ENCODE results near the gene SMIM34. TPM values are rescaled to one million over a fixed set of nuclear protein-coding genes. Genes with fewer than 3 reads are reported as not detected.
"Not testable (repeated sequence)": the region's sequence is repeated elsewhere in the genome, so short reads cannot be mapped to it uniquely, and the experiment has no call there.

SMIM34 gene
- total RNA-seq: not detected
- 0.05 TPM for polyA plus RNA-seq
- long read RNA-seq, donor 1: 0 reads
- long read RNA-seq, donor 2: 0 reads
- long read RNA-seq, donor 3: 0 reads
- long read RNA-seq, donor 4: 0 reads
- long read RNA-seq, donor 5: 0 reads
- long read RNA-seq, donor 6: 0 reads
- long read RNA-seq, donor 7: 0 reads
- long read RNA-seq, donor 8: 0 reads
- long read RNA-seq, donor 9: 0 reads
- long read RNA-seq, donor 10: 0 reads

GRCh38 chr21:34423805-34424204 is at the start of gene SMIM34:
TSS of gene SMIM34 (minus strand) at chr21:34423951. CDS start at chr21:34423839, 112 bp downstream.
- DNase-seq (ENCODE audit: low read depth in 6 of 9, low spot score in 9 of 9): not testable (repeated sequence)

GRCh38 chr21:34467333-34467732 is 43.6 kb upstream of the SMIM34 start:
- no CpG with 5 or more reads among the region's 3 CpGs for WGBS
- not testable (repeated sequence) for H3K9me3 ChIP-seq (ENCODE audit: control insufficient read depth in 2 of 2, insufficient read depth in 1 of 2, low read length in 1 of 2); H3K27ac ChIP-seq (ENCODE audit: low read depth in 1 of 2, low read length in 1 of 2); H3K4me1 ChIP-seq (ENCODE audit: control insufficient read depth in 2 of 2, insufficient read depth in 2 of 2, low read length in 2 of 2); H3K4me3 ChIP-seq (ENCODE audit: low read length in 2 of 2); DNase-seq (ENCODE audit: low read depth in 6 of 9, low spot score in 9 of 9); H3K36me3 ChIP-seq (ENCODE audit: control insufficient read depth in 2 of 2, insufficient read depth in 2 of 2, low read length in 1 of 2); H3K27me3 ChIP-seq (ENCODE audit: control insufficient read depth in 2 of 2, insufficient read depth in 1 of 2, low read length in 1 of 2)

More at GRCh38 chr21:34423805-34424204, at the start of gene SMIM34:
- not testable (repeated sequence) for H3K27me3 ChIP-seq (ENCODE audit: control insufficient read depth in 2 of 2, insufficient read depth in 1 of 2, low read length in 1 of 2); H3K27ac ChIP-seq (ENCODE audit: low read depth in 1 of 2, low read length in 1 of 2); H3K9me3 ChIP-seq (ENCODE audit: control insufficient read depth in 2 of 2, insufficient read depth in 1 of 2, low read length in 1 of 2); H3K4me3 ChIP-seq (ENCODE audit: low read length in 2 of 2); H3K4me1 ChIP-seq (ENCODE audit: control insufficient read depth in 2 of 2, insufficient read depth in 2 of 2, low read length in 2 of 2); H3K36me3 ChIP-seq (ENCODE audit: control insufficient read depth in 2 of 2, insufficient read depth in 2 of 2, low read length in 1 of 2)
- no CpG with 5 or more reads among the region's 4 CpGs for WGBS

- WGBS: no CpG with 5 or more reads among the region's 36 CpGs
- not testable (repeated sequence) for H3K4me3 ChIP-seq (ENCODE audit: low read length in 2 of 2)
Measured at GRCh38 chr21:34459426-34459825, 35.7 kb upstream of the SMIM34 start.

GRCh38 chr21:34458266-34458665 is 34.5 kb upstream of the SMIM34 start:
- H3K4me1 ChIP-seq (ENCODE audit: control insufficient read depth in 2 of 2, insufficient read depth in 2 of 2, low read length in 2 of 2); DNase-seq (ENCODE audit: low read depth in 6 of 9, low spot score in 9 of 9); H3K27me3 ChIP-seq (ENCODE audit: control insufficient read depth in 2 of 2, insufficient read depth in 1 of 2, low read length in 1 of 2); H3K9me3 ChIP-seq (ENCODE audit: control insufficient read depth in 2 of 2, insufficient read depth in 1 of 2, low read length in 1 of 2); H3K4me3 ChIP-seq (ENCODE audit: low read length in 2 of 2); H3K27ac ChIP-seq (ENCODE audit: low read depth in 1 of 2, low read length in 1 of 2); H3K36me3 ChIP-seq (ENCODE audit: control insufficient read depth in 2 of 2, insufficient read depth in 2 of 2, low read length in 1 of 2): not testable (repeated sequence)
- no CpG with 5 or more reads among the region's 7 CpGs for WGBS

More at GRCh38 chr21:34459426-34459825, 35.7 kb upstream of the SMIM34 start:
- not testable (repeated sequence) for DNase-seq (ENCODE audit: low read depth in 6 of 9, low spot score in 9 of 9); H3K4me1 ChIP-seq (ENCODE audit: control insufficient read depth in 2 of 2, insufficient read depth in 2 of 2, low read length in 2 of 2); H3K27ac ChIP-seq (ENCODE audit: low read depth in 1 of 2, low read length in 1 of 2); H3K9me3 ChIP-seq (ENCODE audit: control insufficient read depth in 2 of 2, insufficient read depth in 1 of 2, low read length in 1 of 2); H3K27me3 ChIP-seq (ENCODE audit: control insufficient read depth in 2 of 2, insufficient read depth in 1 of 2, low read length in 1 of 2); H3K36me3 ChIP-seq (ENCODE audit: control insufficient read depth in 2 of 2, insufficient read depth in 2 of 2, low read length in 1 of 2)

- not testable (repeated sequence) for H3K4me1 ChIP-seq (ENCODE audit: control insufficient read depth in 2 of 2, insufficient read depth in 2 of 2, low read length in 2 of 2); H3K36me3 ChIP-seq (ENCODE audit: control insufficient read depth in 2 of 2, insufficient read depth in 2 of 2, low read length in 1 of 2); H3K27me3 ChIP-seq (ENCODE audit: control insufficient read depth in 2 of 2, insufficient read depth in 1 of 2, low read length in 1 of 2); DNase-seq (ENCODE audit: low read depth in 6 of 9, low spot score in 9 of 9); H3K4me3 ChIP-seq (ENCODE audit: low read length in 2 of 2); H3K9me3 ChIP-seq (ENCODE audit: control insufficient read depth in 2 of 2, insufficient read depth in 1 of 2, low read length in 1 of 2); H3K27ac ChIP-seq (ENCODE audit: low read depth in 1 of 2, low read length in 1 of 2)
- no CpG with 5 or more reads among the region's 6 CpGs for WGBS
Measured at GRCh38 chr21:34456180-34456579, 32.4 kb upstream of the SMIM34 start.

- H3K4me1 ChIP-seq (ENCODE audit: control insufficient read depth in 2 of 2, insufficient read depth in 2 of 2, low read length in 2 of 2); H3K9me3 ChIP-seq (ENCODE audit: control insufficient read depth in 2 of 2, insufficient read depth in 1 of 2, low read length in 1 of 2); DNase-seq (ENCODE audit: low read depth in 6 of 9, low spot score in 9 of 9); H3K4me3 ChIP-seq (ENCODE audit: low read length in 2 of 2); H3K27ac ChIP-seq (ENCODE audit: low read depth in 1 of 2, low read length in 1 of 2); H3K27me3 ChIP-seq (ENCODE audit: control insufficient read depth in 2 of 2, insufficient read depth in 1 of 2, low read length in 1 of 2); H3K36me3 ChIP-seq (ENCODE audit: control insufficient read depth in 2 of 2, insufficient read depth in 2 of 2, low read length in 1 of 2): not testable (repeated sequence)
- WGBS: no CpG with 5 or more reads among the region's 10 CpGs
Measured at GRCh38 chr21:34455628-34456027, 31.9 kb upstream of the SMIM34 start.

GRCh38 chr21:34447018-34447417 is 23.3 kb upstream of the SMIM34 start:
- H3K27me3 ChIP-seq (ENCODE audit: control insufficient read depth in 2 of 2, insufficient read depth in 1 of 2, low read length in 1 of 2); H3K27ac ChIP-seq (ENCODE audit: low read depth in 1 of 2, low read length in 1 of 2); H3K4me1 ChIP-seq (ENCODE audit: control insufficient read depth in 2 of 2, insufficient read depth in 2 of 2, low read length in 2 of 2); DNase-seq (ENCODE audit: low read depth in 6 of 9, low spot score in 9 of 9); H3K36me3 ChIP-seq (ENCODE audit: control insufficient read depth in 2 of 2, insufficient read depth in 2 of 2, low read length in 1 of 2); H3K4me3 ChIP-seq (ENCODE audit: low read length in 2 of 2); H3K9me3 ChIP-seq (ENCODE audit: control insufficient read depth in 2 of 2, insufficient read depth in 1 of 2, low read length in 1 of 2): not testable (repeated sequence)
- WGBS: no CpG with 5 or more reads among the region's 8 CpGs

GRCh38 chr21:34443486-34443885 is 19.7 kb upstream of the SMIM34 start:
- not testable (repeated sequence) for H3K36me3 ChIP-seq (ENCODE audit: control insufficient read depth in 2 of 2, insufficient read depth in 2 of 2, low read length in 1 of 2); H3K9me3 ChIP-seq (ENCODE audit: control insufficient read depth in 2 of 2, insufficient read depth in 1 of 2, low read length in 1 of 2); H3K4me3 ChIP-seq (ENCODE audit: low read length in 2 of 2); DNase-seq (ENCODE audit: low read depth in 6 of 9, low spot score in 9 of 9); H3K27ac ChIP-seq (ENCODE audit: low read depth in 1 of 2, low read length in 1 of 2); H3K4me1 ChIP-seq (ENCODE audit: control insufficient read depth in 2 of 2, insufficient read depth in 2 of 2, low read length in 2 of 2); H3K27me3 ChIP-seq (ENCODE audit: control insufficient read depth in 2 of 2, insufficient read depth in 1 of 2, low read length in 1 of 2)
- no CpG with 5 or more reads among the region's 4 CpGs for WGBS

- not testable (repeated sequence) for H3K27ac ChIP-seq (ENCODE audit: low read depth in 1 of 2, low read length in 1 of 2); DNase-seq (ENCODE audit: low read depth in 6 of 9, low spot score in 9 of 9); H3K36me3 ChIP-seq (ENCODE audit: control insufficient read depth in 2 of 2, insufficient read depth in 2 of 2, low read length in 1 of 2); H3K4me1 ChIP-seq (ENCODE audit: control insufficient read depth in 2 of 2, insufficient read depth in 2 of 2, low read length in 2 of 2); H3K27me3 ChIP-seq (ENCODE audit: control insufficient read depth in 2 of 2, insufficient read depth in 1 of 2, low read length in 1 of 2); H3K4me3 ChIP-seq (ENCODE audit: low read length in 2 of 2); H3K9me3 ChIP-seq (ENCODE audit: control insufficient read depth in 2 of 2, insufficient read depth in 1 of 2, low read length in 1 of 2)
- no CpG with 5 or more reads among the region's 5 CpGs for whole genome bisulfite sequencing
Measured at GRCh38 chr21:34429710-34430109, 6.0 kb upstream of the SMIM34 start.

- not testable (repeated sequence) for H3K27me3 ChIP-seq (ENCODE audit: control insufficient read depth in 2 of 2, insufficient read depth in 1 of 2, low read length in 1 of 2); H3K27ac ChIP-seq (ENCODE audit: low read depth in 1 of 2, low read length in 1 of 2); H3K4me3 ChIP-seq (ENCODE audit: low read length in 2 of 2); H3K4me1 ChIP-seq (ENCODE audit: control insufficient read depth in 2 of 2, insufficient read depth in 2 of 2, low read length in 2 of 2); DNase-seq (ENCODE audit: low read depth in 6 of 9, low spot score in 9 of 9); H3K9me3 ChIP-seq (ENCODE audit: control insufficient read depth in 2 of 2, insufficient read depth in 1 of 2, low read length in 1 of 2); H3K36me3 ChIP-seq (ENCODE audit: control insufficient read depth in 2 of 2, insufficient read depth in 2 of 2, low read length in 1 of 2)
- no CpG with 5 or more reads among the region's 6 CpGs for WGBS
Measured at GRCh38 chr21:34428441-34428840, 4.7 kb upstream of the SMIM34 start.
